T-cell (primary cell): ENCODE measurements around the gene PCDHB15. TPM values are rescaled to one million over a fixed set of nuclear protein-coding genes. Genes with fewer than 3 reads are reported as not detected.
"Not testable (repeated sequence)": the region's sequence is repeated elsewhere in the genome, so short reads cannot be mapped to it uniquely, and the experiment has no call there.

Source experiments
- ATAC-seq, 4 experiments: fragments of 200-7000 bp in 3 of 4; fragments of 150-1000 bp in 1 of 4; cut with Tn5 transposase; replicated peaks in 1 of 4; 1 replicate in 3 of 4; 2 replicates in 1 of 4; pipeline ENCODE4 v1.10.0; 2021; ENCODE audit warnings: moderate library complexity in 3 of 4, mild to moderate bottlenecking in 2 of 4, moderate number of reproducible peaks in 1 of 4
- CTCF ChIA-PET, 2 donors: fragments of 300-600 bp; sonication (Branson Sonifier 250); formaldehyde crosslinking; loops; one replicate each; lab custom pipeline; 2022; ENCODE audit warnings: antibody characterized with exemption in 2 of 2; lab: Charles Lee
- POLR2A ChIA-PET, 2 donors: fragments of 300-600 bp; sonication (Branson Sonifier 250); formaldehyde crosslinking; loops; one replicate each; lab custom pipeline; 2022; ENCODE audit warnings: antibody characterized with exemption in 2 of 2; lab: Charles Lee
- DNase-seq, 35 experiments: peaks; one replicate each; pipeline versions ENCODE4 v3.0.0 to v3.0.0-alpha.2; 2013 to 2023
- H3K27ac ChIP-seq: one replicate; pipeline ENCODE4 v1.5.1; 2013; ENCODE audit warnings: low read length
- H3K27me3 ChIP-seq, 2 experiments: replicated peaks in 1 of 2; 1 replicate in 1 of 2; 2 replicates in 1 of 2; pipeline versions ENCODE4 v1.6.1 to v1.7.0; 2013; ENCODE audit warnings: low read length in 1 of 2, mixed read lengths in 1 of 2; ENCODE audit not compliant: control insufficient read depth in 2 of 2, insufficient read depth in 2 of 2; ENCODE audit errors: extremely low read depth in 1 of 2
- H3K36me3 ChIP-seq, 2 donors: 1 replicate in 1 of 2; 2 replicates in 1 of 2; pipeline versions ENCODE4 v1.6.1 to v1.7.0; 2013; ENCODE audit warnings: low read length in 1 of 2; ENCODE audit not compliant: control insufficient read depth in 2 of 2, insufficient read depth in 1 of 2; ENCODE audit errors: extremely low read depth in 1 of 2
- H3K4me1 ChIP-seq, 2 experiments: 1 replicate in 1 of 2; 2 replicates in 1 of 2; pipeline versions ENCODE4 v1.6.1 to v1.7.0; 2013; ENCODE audit warnings: low read length in 2 of 2, mixed read lengths in 1 of 2; ENCODE audit not compliant: insufficient read depth in 2 of 2, control insufficient read depth in 1 of 2; ENCODE audit errors: extremely low read depth in 1 of 2
- H3K4me3 ChIP-seq, 2 donors: 1 replicate in 1 of 2; 2 replicates in 1 of 2; pipeline versions ENCODE4 v1.5.1 to v1.7.0; 2013; ENCODE audit warnings: mild to moderate bottlenecking in 2 of 2, low read length in 1 of 2, moderate library complexity in 1 of 2; ENCODE audit not compliant: control insufficient read depth in 1 of 2; ENCODE audit errors: extremely low read depth in 1 of 2
- H3K9me3 ChIP-seq: 2 replicates; pipeline ENCODE4 v1.7.0; 2013
- H3K27ac Mint-ChIP-seq, 2 donors: one replicate each; pipeline ENCODE4 v1.8.0; 2020 to 2021; ENCODE audit warnings: mild to moderate bottlenecking in 2 of 2, mixed read lengths in 2 of 2
- H3K27me3 Mint-ChIP-seq, 2 donors: one replicate each; pipeline ENCODE4 v1.8.0; 2021 to 2022; ENCODE audit warnings: mixed read lengths in 2 of 2
- H3K36me3 Mint-ChIP-seq: one replicate; pipeline ENCODE4 v1.8.0; 2021; ENCODE audit warnings: mixed read lengths
- H3K4me1 Mint-ChIP-seq, 3 donors: one replicate each; pipeline ENCODE4 v1.8.0; 2020 to 2022; ENCODE audit warnings: mixed read lengths in 3 of 3, mild to moderate bottlenecking in 1 of 3
- H3K4me3 Mint-ChIP-seq, 3 donors: one replicate each; pipeline ENCODE4 v1.8.0; 2020 to 2022; ENCODE audit warnings: mild to moderate bottlenecking in 3 of 3, mixed read lengths in 3 of 3, moderate library complexity in 3 of 3
- H3K9me3 Mint-ChIP-seq, 3 donors: one replicate each; pipeline ENCODE4 v1.8.0; 2020 to 2022; ENCODE audit warnings: mixed read lengths in 3 of 3
- WGBS: methylation state at CpG from one replicate; pipeline ENCODE4 v1.1.5; 2013; ENCODE audit warnings: missing lambda C conversion rate; ENCODE audit not compliant: insufficient coverage; 5-methylcytosine and 5-hydroxymethylcytosine counted together
- total RNA-seq, 35 experiments: library from RNA in 6 of 35; stranded (reverse) in 6 of 35; fragments of 120-200 nt in 1 of 35; gene quantifications; one replicate each; pipeline versions ENCODE4 v1.2.1 to v1.2.4 and lab custom pipeline; 2013 to 2026

PCDHB15 gene
- total RNA-seq, 5 donors from 2014 or later (not counting 1 experiment from before 2014, with no cell fraction given) = 0.12 to 0.16 TPM; not detected in 3

DNA sequence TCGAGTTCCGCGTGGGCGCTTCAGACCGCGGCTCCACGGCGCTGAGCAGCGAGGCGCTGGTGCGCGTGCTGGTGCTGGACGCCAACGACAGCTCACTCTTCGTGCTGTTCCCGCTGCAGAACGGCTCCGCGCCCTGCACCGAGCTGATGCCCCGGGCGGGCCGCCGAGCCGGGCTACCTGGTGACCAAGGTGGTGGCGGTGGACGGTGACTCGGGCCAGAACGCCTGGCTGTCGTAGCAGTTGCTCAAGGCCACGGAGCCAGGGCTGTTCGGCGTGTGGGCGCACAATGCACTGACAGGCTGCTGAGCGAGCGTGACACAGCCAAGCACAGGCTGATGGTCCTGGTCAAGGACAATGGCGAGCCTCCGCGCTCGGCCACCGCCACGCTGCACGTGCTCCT lies 3.7 kb upstream of the PCDHB15 start:
- WGBS = 43% methylated on average over 41 of the region's 43 CpGs
- no peak overlapping the region for H3K27ac Mint-ChIP-seq
- peaks cover 0 to 33% of the 10 kb centered on the region in 2 experiments for H3K27me3 ChIP-seq
- H3K27me3 Mint-ChIP-seq = peaks cover 44 to 61% of the 10 kb centered on the region in 2 donors
- ATAC-seq (no peak), DNase-seq (no peak)
- H3K9me3 Mint-ChIP-seq = peaks cover 17 to 56% (median 45%) of the 10 kb centered on the region in 3 donors
- CTCF ChIA-PET = no interaction called here
- H3K27ac ChIP-seq = no peak overlapping the region
- POLR2A ChIA-PET = no interaction called here
- no peaks in the 10 kb centered on the region for H3K4me1 ChIP-seq
- H3K4me1 Mint-ChIP-seq = peaks cover 0 to 4% (median 0%) of the 10 kb centered on the region in 3 donors
- H3K4me3 Mint-ChIP-seq = no peak overlapping the region
- H3K4me3 ChIP-seq = no peak overlapping the region
- peaks cover 6% of the 10 kb centered on the region for H3K9me3 ChIP-seq
- H3K36me3 Mint-ChIP-seq = peaks cover 29% of the 10 kb centered on the region
- H3K36me3 ChIP-seq = no peaks in the 10 kb centered on the region

DNA sequence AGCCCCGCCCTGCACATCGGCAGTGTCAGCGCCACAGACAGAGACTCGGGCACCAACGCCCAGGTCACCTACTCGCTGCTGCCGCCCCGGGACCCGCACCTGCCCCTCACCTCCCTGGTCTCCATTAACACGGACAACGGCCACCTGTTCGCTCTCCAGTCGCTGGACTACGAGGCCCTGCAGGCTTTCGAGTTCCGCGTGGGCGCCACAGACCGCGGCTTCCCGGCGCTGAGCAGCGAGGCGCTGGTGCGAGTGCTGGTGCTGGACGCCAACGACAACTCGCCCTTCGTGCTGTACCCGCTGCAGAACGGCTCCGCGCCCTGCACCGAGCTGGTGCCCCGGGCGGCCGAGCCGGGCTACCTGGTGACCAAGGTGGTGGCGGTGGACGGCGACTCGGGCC lies 1.8 kb downstream of the PCDHB15 start:
- H3K4me3 ChIP-seq, H3K36me3 ChIP-seq, H3K27ac ChIP-seq, POLR2A ChIA-PET, H3K27ac Mint-ChIP-seq, CTCF ChIA-PET, H3K4me1 Mint-ChIP-seq, H3K4me1 ChIP-seq, DNase-seq, H3K4me3 Mint-ChIP-seq, H3K9me3 ChIP-seq, ATAC-seq: not testable (repeated sequence)
- H3K9me3 Mint-ChIP-seq = peaks cover 5 to 66% (median 44%) of the 10 kb centered on the region in 3 donors
- WGBS = 63% methylated on average over 17 of the region's 42 CpGs
- H3K27me3 Mint-ChIP-seq = peaks cover 18 to 28% of the 10 kb centered on the region in 2 donors
- peaks cover 28% of the 10 kb centered on the region for H3K36me3 Mint-ChIP-seq
- H3K27me3 ChIP-seq = peaks cover 0 to 21% of the 10 kb centered on the region in 2 experiments

DNA sequence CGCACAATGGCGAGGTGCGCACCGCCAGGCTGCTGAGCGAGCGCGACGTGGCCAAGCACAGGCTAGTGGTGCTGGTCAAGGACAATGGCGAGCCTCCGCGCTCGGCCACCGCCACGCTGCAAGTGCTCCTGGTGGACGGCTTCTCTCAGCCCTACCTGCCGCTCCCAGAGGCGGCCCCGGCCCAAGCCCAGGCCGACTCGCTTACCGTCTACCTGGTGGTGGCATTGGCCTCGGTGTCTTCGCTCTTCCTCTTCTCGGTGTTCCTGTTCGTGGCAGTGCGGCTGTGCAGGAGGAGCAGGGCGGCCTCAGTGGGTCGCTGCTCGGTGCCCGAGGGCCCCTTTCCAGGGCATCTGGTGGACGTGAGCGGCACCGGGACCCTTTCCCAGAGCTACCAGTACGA lies 2.2 kb downstream of the PCDHB15 start:
- peaks cover 5 to 64% (median 45%) of the 10 kb centered on the region in 3 donors for H3K9me3 Mint-ChIP-seq
- peaks cover 17 to 24% of the 10 kb centered on the region in 2 donors for H3K27me3 Mint-ChIP-seq
- CTCF ChIA-PET, H3K27ac Mint-ChIP-seq, H3K4me1 Mint-ChIP-seq, H3K4me3 ChIP-seq, H3K36me3 ChIP-seq, H3K4me3 Mint-ChIP-seq, POLR2A ChIA-PET, H3K27ac ChIP-seq, H3K4me1 ChIP-seq, ATAC-seq, H3K9me3 ChIP-seq, DNase-seq: not testable (repeated sequence)
- peaks cover 27% of the 10 kb centered on the region for H3K36me3 Mint-ChIP-seq
- H3K27me3 ChIP-seq = peaks cover 0 to 20% of the 10 kb centered on the region in 2 experiments
- 66% methylated on average over 29 of the region's 34 CpGs for whole genome bisulfite sequencing

- Histone ChIP-seq H3K27ac (no peak overlapping the region), H3K4me1 (no peaks in the 10 kb centered on the region), H3K27me3 (peaks cover 0 to 8% of the 10 kb centered on the region in 2 experiments), H3K9me3 (peaks cover 12% of the 10 kb centered on the region), H3K36me3 (no peaks in the 10 kb centered on the region), H3K4me3 (no peak overlapping the region)
- Mint-ChIP-seq H3K9me3 (peaks cover 9 to 68% (median 60%) of the 10 kb centered on the region in 3 donors), H3K27ac (no peak overlapping the region), H3K36me3 (peaks cover 25% of the 10 kb centered on the region), H3K4me1 (no peaks in the 10 kb centered on the region), H3K27me3 (peaks cover 2 to 5% of the 10 kb centered on the region in 2 donors), H3K4me3 (no peak overlapping the region)
- POLR2A ChIA-PET = no interaction called here
- DNase-seq (no peak), ATAC-seq (no peak)
- CTCF ChIA-PET = interaction anchor here in 1 of 2 donors (0.6 kb wide), 1 partner anchor 1091 kb away, joined by 3 read pairs; no protein-coding TSS in a partner anchor
These were observed 5.4 kb downstream of the PCDHB15 start for GRCh38 chr5:141250576-141250975.

DNA sequence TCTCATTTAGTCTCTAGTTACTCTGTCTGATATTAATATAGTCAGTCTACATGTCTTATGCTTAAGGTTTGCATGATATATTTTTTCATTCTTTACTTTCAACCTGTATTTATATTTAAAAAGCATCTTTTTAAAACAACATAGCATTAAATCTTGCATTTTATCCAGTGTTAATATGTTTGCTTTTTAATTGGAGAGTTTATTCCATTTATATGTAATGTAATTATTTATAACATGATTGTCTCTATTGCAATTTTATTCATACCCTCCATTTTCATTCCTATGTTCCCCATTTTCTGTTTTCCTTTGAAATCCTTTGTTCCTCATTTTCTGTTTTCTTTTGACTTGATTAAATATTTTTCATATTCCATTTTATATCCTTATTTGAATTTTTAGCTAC lies 13.3 kb downstream of the PCDHB15 start:
- no peak overlapping the region for H3K27ac Mint-ChIP-seq
- no peaks in the 10 kb centered on the region for H3K4me1 Mint-ChIP-seq
- Histone ChIP-seq H3K36me3 (no peaks in the 10 kb centered on the region), H3K27ac (no peak overlapping the region), H3K9me3 (peaks cover 32% of the 10 kb centered on the region), H3K4me1 (no peaks in the 10 kb centered on the region), H3K4me3 (no peak overlapping the region), H3K27me3 (no peaks in the 10 kb centered on the region)
- ATAC-seq (no peak), DNase-seq (no peak)
- CTCF ChIA-PET = no interaction called here
- H3K9me3 Mint-ChIP-seq = peaks cover 13 to 69% (median 60%) of the 10 kb centered on the region in 3 donors
- H3K36me3 Mint-ChIP-seq = peaks cover 38% of the 10 kb centered on the region
- H3K4me3 Mint-ChIP-seq = no peak overlapping the region
- POLR2A ChIA-PET = no interaction called here
- no peaks in the 10 kb centered on the region for H3K27me3 Mint-ChIP-seq

DNA sequence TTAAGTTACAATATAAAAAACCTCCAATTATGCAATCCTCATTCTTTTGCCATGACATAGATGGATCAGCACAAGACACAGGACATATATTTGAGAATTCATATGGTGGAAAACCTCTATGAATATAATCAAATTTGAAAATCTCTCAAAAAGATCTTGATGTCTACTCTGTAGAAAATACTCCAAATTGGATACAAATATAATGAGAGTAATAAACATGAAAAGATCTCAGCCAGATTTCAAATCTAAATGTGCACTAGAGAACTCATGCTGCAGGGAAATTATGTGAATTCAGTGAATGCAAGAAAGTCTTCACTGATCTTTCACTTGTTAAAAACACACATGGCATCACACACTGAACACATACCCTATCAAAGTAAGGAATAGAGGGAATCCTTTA lies 13.8 kb downstream of the PCDHB15 start:
- Mint-ChIP-seq H3K27ac (no peak overlapping the region), H3K4me1 (no peaks in the 10 kb centered on the region), H3K4me3 (no peak overlapping the region), H3K9me3 (peaks cover 15 to 67% (median 57%) of the 10 kb centered on the region in 3 donors), H3K27me3 (no peaks in the 10 kb centered on the region), H3K36me3 (peaks cover 40% of the 10 kb centered on the region)
- DNase-seq (no peak), ATAC-seq (no peak)
- ChIA-PET POLR2A (no interaction called here), CTCF (no interaction called here)
- Histone ChIP-seq H3K27ac (no peak overlapping the region), H3K36me3 (no peaks in the 10 kb centered on the region), H3K4me3 (no peak overlapping the region), H3K9me3 (peaks cover 29% of the 10 kb centered on the region), H3K27me3 (no peaks in the 10 kb centered on the region), H3K4me1 (no peaks in the 10 kb centered on the region)
